DMS79 treated with DMSO at 0.1 percent for 48 hours (cell line): ENCODE measurements around the gene DOCK1.

Experiments
- DNase-seq: peaks from one replicate; lab custom pipeline; 2025; lab: John Stamatoyannopoulos, UW

Gene DOCK1

GRCh38 chr10:127179612-127180250, 274.5 kb downstream of the DOCK1 start:
- DNase-seq = no peak

GRCh38 chr10:127182161-127182560, 276.9 kb downstream of the DOCK1 start:
- DNase-seq = no peak

GRCh38 chr10:127184582-127184981, 279.4 kb downstream of the DOCK1 start:
- DNase-seq = no peak

GRCh38 chr10:127186813-127187212, 281.6 kb downstream of the DOCK1 start:
- no peak for DNase-seq

GRCh38 chr10:127189226-127189625, 284.0 kb downstream of the DOCK1 start:
- DNase-seq = no peak

GRCh38 chr10:127190427-127190826, 285.2 kb downstream of the DOCK1 start:
- DNase-seq = no peak

- no peak for DNase-seq
These were observed 287.9 kb downstream of the DOCK1 start for GRCh38 chr10:127193125-127193524.

- no peak for DNase-seq
These were observed 288.9 kb downstream of the DOCK1 start for GRCh38 chr10:127194111-127194510.

- no peak for DNase-seq
These were observed 289.4 kb downstream of the DOCK1 start for GRCh38 chr10:127194599-127194998.

- DNase-seq = no peak
These were observed 289.8 kb downstream of the DOCK1 start for GRCh38 chr10:127195041-127195506.

- DNase-seq = no peak
These were observed 290.5 kb downstream of the DOCK1 start for GRCh38 chr10:127195571-127196281.

GRCh38 chr10:127196282-127197153, 291.3 kb downstream of the DOCK1 start, which contains the start of gene INSYN2A:
INSYN2A (minus strand) TSS chr10:127196591; CDS start chr10:127176395, 20,196 bp downstream.
- no peak for DNase-seq

- DNase-seq = no peak
These were observed 291.9 kb downstream of the DOCK1 start for GRCh38 chr10:127197154-127197432.

GRCh38 chr10:127198307-127198706, 293.1 kb downstream of the DOCK1 start:
- no peak for DNase-seq

- DNase-seq = no peak
These were observed 293.5 kb downstream of the DOCK1 start for GRCh38 chr10:127198721-127199120.

- no peak for DNase-seq
These were observed 295.4 kb downstream of the DOCK1 start for GRCh38 chr10:127200646-127201045.

GRCh38 chr10:127203067-127203466, 297.8 kb downstream of the DOCK1 start:
- no peak for DNase-seq

GRCh38 chr10:127207081-127207480, 301.9 kb downstream of the DOCK1 start:
- DNase-seq = no peak

- no peak for DNase-seq
These were observed 305.8 kb downstream of the DOCK1 start for GRCh38 chr10:127210936-127211466.

GRCh38 chr10:127215866-127216265, 310.6 kb downstream of the DOCK1 start:
- no peak for DNase-seq

GRCh38 chr10:127216274-127216673, 311.0 kb downstream of the DOCK1 start:
- no peak for DNase-seq

- DNase-seq = no peak
These were observed 311.6 kb downstream of the DOCK1 start for GRCh38 chr10:127216786-127217185.
